ENCODE measurements around the gene CBX1. TPM values are rescaled to one million over a fixed set of nuclear protein-coding genes. Genes with fewer than 3 reads are reported as not detected.
A peak's percentile ranks its signal among the peaks of the same experiment; 100 is the strongest.

Gene CBX1
- total and polyA plus RNA-seq, 2 of the 4 experiments (the other 2 are of a cell fraction), result 35.0 to 54.9 TPM

DNA sequence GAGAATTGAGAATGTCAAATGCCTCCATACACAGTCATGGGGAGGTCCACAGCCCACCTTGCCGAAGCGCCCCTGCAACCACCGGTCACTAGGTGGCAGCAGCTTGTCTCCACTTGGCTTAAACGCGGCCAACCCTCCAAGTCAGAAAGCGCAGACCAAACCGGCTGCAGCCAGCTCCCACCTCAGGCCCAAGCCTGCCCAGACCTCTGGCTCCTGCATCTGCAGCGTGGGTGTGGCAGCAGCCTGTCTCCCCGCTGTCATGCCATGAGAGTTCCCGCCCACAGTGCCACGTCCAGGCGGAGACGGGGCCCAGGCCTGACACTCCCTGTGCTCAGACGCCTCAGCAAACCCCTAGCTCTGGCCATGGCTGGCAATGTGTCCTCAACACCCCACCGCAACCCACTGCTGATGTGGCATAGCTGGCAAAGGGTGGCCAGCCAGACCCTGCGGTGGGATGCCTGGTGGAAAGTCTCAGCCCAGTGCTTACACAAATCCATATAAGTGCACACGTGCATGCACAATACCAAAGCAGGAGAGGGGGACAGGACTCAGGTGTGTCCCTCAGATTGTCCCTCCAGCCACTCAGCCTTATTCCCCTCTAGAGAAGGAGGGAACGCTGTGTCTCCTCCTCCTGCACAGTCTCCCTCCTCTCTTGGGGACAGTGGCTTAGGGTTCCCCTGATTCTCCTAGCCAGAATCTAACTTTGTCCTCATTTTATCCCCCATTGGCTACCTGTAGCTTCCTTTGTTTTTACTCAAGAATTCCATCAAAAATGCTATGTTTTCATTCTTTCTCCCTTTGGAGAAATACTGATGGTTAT lies 74.6 kb downstream of the CBX1 start (continued):
- TF ChIP-seq, protein P1, sequence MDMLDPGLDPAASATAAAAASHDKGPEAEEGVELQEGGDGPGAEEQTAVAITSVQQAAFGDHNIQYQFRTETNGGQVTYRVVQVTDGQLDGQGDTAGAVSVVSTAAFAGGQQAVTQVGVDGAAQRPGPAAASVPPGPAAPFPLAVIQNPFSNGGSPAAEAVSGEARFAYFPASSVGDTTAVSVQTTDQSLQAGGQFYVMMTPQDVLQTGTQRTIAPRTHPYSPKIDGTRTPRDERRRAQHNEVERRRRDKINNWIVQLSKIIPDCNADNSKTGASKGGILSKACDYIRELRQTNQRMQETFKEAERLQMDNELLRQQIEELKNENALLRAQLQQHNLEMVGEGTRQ (IDR thresholded peaks at IDR 0.05; ENCODE audit: low read depth, low read length), result no peak
- TF ChIP-seq FOS (IDR thresholded peaks at IDR 0.05; ENCODE audit: low read depth, low read length) (no peak), SMC3 (IDR thresholded peaks at IDR 0.05; ENCODE audit: low read depth, low read length) (peak; percentile 90), RAD21 (IDR thresholded peaks at IDR 0.05; ENCODE audit: low read length) (peak; percentile 92)
